Measurements from ENCODE around the gene CAP1. TPM values are rescaled to one million over a fixed set of nuclear protein-coding genes. Genes with fewer than 3 reads are reported as not detected.
A peak's percentile ranks its signal among the peaks of the same experiment; 100 is the strongest.
"Not testable (repeated sequence)": the region's sequence is repeated elsewhere in the genome, so short reads cannot be mapped to it uniquely, and the experiment has no call there.

CAP1 gene, protein sequence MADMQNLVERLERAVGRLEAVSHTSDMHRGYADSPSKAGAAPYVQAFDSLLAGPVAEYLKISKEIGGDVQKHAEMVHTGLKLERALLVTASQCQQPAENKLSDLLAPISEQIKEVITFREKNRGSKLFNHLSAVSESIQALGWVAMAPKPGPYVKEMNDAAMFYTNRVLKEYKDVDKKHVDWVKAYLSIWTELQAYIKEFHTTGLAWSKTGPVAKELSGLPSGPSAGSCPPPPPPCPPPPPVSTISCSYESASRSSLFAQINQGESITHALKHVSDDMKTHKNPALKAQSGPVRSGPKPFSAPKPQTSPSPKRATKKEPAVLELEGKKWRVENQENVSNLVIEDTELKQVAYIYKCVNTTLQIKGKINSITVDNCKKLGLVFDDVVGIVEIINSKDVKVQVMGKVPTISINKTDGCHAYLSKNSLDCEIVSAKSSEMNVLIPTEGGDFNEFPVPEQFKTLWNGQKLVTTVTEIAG
- polyA plus RNA-seq (2013, experiment 1 of 2; ENCODE audit: insufficient read length): 575 TPM
- polyA plus RNA-seq (2013, experiment 2 of 2; ENCODE audit: insufficient read length): 584 TPM

DNA sequence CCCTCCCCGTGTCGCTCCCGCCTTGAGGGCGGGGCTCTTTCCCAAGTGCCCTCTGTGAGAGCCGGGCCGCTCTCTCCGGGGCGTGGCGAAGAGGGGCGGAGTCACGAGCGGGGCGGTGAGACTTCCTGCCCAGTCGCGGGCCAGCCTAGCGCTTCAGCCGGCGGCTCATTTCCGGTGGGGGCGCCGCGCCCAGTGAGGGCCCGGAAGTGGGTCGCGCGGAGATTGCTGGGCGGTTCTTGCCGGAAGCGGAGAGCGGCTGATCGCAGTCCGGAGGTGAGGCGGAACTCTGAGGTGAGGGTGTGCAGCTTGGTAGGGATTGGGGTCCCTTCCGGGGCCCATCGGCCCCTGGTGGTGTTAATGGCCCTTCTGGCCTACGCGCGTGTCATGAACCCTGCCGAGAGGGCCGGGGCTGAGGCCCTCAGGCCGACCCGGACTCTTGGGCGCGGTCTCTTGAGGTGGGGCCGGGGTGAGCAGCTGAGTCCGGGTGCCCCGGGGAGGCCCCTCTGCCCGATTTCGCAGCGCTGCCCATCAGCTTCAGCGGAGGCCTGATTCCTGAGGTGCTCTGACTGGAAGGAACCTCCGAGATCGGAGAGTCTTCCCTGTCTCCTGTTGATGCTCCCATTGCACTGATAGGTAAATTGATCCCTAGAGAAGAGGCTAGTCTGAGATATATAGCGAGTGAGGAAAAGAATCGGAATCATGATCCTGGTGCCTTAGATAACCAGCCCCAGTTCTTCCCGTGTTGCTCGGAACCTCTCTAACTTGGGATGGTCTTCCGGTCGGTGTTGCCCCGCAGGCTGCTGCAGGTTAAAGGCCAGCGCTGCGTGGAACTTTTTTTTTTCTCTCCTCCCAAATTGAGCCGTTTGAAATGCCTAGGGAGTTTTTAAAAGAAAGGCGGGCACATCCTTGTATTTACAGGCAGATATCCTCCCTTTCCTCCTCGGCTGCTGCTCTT is at the start of gene CAP1:
Gene CAP1 (plus strand): TSS at position 219 of the 955 bp plus-strand sequence. CDS start 18,618 bp downstream, outside the sequence.
- DNase-seq: peak; percentile 99

DNA sequence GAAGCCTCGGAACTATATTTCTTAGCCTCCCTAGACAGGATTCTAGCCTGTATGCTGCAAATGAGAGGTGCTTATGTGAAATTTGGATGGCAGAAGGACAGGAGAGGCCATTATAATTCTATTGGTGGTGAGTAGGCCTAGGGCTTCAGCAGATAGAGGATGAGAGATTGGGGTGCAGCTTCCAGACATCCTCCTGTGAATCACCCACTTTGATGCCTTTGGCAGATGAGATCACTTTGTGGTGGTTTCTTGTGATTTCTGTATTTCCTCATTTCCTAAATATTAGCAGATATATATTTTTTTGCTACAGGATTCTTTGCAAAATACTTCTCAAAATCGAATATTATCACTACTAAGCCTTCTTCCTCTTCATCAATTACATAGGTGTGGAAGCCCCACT is 48.3 kb upstream of the CAP1 start:
- DNase-seq: no peak

DNA sequence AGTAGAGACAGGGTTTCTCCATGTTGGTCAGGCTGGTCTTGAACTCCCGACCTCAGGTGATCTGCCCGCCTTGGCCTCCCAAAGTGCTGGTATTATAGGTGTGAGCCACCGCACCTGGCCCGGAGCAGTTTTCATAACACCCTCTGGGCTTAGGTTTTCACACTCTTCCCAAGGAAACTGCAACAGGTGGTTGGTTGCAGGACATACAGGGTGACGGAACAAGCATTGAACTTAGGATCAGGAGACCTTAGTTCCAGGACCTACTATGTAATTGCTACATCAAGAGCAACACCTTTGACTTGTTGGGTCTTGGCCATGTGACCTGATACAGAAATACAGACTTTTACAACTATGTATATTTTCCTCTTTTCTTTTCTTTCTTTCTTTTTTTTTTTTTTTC is 47.6 kb upstream of the CAP1 start:
- DNase-seq: no peak

DNA sequence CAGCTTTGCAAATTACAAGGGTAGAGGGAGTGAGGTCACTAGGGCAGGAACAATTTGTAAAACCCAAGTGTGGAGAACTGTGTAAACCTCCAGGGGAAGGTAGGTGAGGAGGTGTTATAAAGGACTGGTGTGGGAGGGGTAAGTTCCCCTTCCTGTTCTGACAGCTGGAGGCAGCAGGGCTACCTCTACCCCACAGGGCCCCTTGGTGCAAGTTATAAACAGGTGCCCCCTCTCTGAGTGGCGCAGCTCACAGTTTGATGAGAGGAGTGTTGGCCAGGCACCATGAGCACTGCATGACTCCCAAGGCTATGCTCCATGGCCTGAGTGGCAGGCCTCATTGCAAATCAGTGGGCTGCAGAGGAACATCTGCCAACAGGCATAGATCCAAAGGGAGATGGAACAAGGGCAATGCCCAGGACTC is 44.5 kb upstream of the CAP1 start:
- no peak for DNase-seq

DNA sequence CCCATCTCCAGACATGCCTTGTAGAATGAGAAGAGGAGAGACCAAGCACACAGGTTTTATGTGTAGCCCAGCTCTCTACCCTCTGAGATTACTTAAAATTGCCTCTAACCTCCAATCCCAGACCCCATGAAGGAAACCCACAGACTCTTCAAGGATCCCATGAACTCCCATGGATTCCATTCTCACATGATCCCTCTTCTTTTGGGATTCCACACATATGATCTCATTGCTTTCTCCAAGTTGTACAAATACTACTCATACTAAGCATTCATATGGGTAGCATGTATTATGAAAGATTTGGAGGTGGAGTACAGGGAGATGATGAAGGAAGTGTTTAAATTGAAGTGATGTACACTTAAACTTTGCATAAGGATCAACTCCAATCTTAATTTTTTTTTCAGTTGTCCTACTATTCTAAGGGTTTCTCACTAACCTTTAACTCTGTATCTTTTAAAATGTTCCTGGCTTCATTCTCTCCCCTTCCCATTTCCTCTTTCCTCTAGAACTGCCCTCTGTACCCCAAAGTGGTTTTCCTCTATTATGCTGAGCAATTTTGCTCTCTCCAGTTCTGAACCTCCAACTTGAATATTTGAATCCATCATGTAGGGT is 44.0 kb upstream of the CAP1 start:
- DNase-seq: peak; percentile 33

DNA sequence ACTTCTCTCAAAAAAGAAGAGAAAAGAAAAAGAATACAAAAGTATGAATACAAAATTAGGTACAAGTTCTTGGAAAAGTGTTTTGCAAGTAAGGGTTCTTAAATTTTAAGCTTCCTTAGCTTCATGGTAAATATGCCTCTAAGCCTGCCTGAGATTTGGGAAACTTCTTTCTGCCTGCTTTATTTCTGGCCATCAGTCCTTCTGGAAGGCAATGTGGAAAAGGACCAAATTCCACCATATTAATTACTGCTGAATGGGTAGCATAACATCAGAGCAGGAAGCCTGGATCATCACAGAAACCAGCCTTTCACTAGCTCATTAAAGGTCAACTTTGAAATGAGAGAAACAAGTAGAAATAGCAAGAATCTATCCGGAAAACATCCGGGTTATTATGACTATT is 39.1 kb upstream of the CAP1 start:
- no peak for DNase-seq

DNA sequence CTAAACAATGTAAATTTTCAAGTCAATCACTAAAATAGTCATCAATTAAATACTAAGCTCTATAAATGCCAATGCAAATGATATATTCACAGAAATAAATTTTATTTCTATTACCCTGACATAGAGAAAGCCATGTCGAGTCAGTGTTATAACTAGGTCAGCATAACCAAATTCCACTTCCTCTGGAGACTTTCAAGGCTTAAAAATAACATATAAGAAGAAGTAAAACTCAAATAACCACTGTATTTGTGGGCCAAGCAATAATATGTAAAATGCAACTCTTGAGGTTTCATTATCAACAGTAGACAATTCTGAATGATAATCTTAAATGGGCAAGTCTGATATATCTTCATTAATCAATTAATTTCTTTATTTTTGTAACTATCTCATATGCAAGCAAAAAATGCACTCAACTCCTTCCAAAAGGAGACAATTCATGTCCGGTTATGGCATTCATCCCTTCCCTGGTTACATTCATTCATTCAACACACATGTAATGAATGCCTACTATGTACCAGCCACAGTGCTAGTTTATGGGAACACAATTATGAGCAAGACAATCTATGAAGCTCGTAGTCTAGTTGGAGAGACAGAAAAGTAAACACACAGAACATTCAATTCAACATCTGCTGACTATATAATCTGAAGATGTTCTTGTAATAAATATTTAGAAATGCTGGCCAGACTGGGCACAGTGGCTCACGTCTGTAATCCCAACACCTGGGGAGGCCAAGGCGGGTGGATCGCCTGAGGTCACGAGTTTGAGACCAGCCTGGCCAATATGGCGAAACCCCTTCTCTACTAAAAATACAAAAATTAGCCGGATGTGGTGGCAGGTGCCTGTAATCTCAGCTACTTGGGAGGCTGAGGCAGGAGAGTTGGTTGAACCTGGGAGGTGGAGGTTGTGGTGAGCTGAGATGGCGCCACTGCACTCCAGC is 37.1 kb upstream of the CAP1 start:
- DNase-seq: no peak

DNA sequence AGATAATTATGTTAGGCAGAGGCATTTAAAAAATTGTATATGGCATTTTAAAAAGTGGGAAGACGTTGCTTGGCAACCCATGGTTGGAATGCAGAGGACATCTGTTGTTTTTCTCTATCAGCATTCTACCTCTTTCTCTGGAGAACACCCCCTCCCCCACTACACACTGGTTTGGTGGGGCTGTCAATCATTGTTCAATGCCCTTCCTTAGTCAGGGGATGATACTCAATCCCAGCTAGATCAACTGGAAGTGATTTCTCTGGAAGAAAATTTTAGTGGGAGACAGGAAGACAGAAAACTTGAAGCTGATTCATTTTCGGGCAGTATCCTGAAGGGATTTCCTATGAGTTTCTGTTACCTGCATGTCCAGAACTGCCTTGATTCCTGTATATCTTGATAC is 35.7 kb upstream of the CAP1 start:
- no peak for DNase-seq

DNA sequence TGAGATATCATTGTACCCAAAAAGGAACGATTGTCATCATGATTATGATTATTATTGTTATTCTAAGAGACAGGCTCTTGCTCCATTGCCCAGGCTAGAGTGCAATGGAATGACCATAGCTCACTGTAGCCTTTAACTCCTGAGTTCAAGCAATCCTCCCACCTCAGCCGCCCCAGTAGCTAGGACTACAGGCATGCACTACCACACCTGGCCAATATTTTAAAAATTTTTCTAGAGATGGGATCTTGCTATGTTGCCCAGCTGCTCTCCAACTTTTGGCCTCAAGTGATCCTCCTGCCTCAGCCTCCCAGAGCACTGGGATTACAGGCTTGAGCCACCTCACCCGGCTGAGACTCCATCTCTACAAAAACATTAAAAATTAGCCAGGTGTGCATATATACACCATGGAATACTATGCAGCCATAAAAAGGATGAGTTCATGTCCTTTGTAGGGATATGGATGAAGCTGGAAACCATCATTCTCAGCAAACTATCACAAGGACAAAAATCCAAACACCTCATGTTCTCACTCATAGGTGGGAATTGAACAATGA is 33.0 kb upstream of the CAP1 start:
- DNase-seq: not testable (repeated sequence)

DNA sequence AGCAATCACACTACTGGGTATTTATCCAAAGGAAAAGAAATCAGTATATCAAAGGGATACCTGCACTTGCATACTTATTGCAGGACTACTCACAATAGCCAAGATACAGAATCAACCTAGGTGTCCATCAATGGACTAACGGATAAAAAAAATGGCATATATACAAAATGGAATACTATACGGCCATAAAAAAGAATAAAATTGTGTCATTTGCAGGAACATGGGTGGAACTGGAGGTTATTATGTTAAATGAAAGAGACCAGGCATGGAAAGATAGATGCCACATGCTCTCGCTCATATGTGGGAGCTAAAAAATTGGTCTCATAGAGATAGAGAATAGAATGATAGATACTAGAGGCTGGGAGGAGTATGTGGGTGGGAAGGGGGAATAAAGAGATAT is 29.3 kb upstream of the CAP1 start:
- no peak for DNase-seq

DNA sequence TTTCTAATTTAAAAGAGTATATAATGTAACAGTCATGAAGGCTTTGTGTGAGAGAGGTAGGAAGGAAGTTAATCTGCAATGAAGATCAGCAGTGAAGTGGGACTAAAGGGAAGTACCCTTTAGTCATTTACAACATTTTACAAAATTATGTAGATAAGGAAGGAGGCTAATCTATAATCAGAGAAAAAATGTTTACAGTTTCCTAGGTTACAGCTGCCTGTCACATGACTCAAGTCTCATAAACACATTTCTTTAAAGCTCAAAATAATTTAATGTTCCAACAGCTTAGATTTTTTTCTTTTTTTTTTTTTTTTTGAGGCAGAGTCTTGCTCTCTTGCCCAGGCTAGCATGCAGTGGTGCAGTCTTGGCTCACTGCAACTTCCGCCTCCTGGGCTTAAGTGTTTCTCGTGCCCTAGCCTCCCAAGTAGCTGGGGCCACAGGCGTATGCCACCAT is 26.2 kb upstream of the CAP1 start:
- no peak for DNase-seq

DNA sequence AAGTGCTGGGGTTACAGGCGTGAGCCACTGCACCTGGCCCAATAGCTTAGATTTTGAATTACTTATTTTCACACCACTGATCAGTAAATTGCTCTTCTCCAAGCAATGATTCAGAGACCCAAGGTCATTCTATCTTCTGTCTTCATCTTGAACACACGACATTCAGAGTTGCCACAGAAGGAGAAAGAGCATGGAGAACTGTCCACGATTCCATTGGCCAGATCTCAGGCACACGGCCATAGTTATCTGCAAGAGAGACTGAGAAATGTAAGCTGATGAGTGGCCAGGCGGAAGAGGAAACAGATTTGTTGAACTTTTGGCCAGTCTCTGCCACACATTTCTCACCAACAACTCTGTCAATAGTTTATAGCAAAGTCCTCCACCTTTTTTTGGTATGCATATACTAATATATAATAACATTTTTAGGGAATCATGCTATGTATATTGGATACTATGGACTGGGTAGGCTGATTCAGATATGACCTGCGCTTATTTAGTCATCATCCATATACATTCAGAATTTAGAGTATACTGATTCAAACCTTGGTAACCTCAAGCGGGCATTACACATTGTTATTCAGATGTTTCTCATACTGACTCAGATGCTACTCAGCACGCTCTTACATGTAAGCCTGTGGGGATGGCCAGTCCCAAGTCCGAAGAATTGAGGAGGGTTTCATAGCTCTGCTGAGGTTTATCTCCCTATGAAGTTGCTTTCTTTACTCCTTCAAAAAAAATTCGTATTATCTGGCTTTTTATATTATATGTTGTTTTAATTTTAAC is 25.5 kb upstream of the CAP1 start:
- DNase-seq: peak; percentile 87

DNA sequence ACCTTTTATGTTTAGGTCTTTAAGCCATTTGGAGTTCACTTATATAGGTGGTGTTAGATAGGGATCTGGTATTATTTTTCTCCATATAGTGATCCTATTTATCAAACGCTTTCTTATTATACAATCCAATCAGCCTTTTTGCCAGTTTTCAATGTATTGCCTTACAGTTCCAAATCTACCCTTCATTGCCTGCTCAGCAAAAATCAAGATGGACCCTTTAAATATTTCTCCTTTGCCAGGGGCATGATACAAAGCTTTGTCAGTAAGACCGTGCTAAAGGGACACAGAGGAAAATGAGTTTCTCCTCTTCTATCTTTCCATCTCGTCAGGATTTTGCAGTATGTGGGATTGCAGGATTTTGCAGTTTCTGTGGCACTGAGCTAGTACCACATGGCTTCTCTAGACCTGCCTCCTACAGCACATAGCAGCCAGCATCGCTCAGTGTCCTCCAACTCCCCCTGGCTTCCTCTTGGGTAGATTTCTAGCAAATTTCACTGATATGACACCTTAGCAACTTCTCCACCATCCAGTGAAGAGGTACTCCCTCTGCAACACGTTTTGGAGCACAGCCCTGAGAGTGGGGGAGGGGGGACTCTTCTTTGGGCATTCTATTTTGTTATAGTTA is 22.5 kb upstream of the CAP1 start:
- no peak for DNase-seq

DNA sequence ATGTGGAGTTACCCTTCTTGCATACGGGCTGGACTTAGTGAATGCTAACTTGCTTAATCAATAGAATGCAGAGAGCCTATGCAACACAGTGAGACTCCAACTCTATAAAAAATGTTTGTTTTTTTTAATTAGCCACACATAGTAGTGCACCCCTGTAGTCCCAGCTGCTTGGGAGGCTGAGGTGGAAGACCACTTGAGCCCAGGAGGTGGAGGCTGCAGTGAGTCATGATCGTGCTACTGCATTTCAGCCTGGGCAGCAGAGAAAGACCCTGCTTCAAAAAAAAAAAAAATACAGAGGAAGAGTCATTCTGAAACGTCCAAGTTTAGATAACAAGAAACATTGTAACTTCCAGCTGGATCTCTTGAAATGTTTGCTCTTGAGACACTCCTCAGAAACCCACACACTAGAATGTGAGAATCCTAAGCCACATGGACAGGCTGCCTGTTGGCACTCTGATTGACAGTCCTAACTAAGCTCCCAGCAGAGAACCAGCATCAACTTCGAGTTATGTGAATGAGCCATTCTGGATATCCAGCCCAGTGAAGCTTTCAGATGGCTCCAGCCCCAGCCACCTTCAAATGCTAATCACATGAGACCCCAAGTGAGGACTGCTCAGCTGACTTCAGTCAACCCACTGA is 20.0 kb upstream of the CAP1 start:
- no peak for DNase-seq

DNA sequence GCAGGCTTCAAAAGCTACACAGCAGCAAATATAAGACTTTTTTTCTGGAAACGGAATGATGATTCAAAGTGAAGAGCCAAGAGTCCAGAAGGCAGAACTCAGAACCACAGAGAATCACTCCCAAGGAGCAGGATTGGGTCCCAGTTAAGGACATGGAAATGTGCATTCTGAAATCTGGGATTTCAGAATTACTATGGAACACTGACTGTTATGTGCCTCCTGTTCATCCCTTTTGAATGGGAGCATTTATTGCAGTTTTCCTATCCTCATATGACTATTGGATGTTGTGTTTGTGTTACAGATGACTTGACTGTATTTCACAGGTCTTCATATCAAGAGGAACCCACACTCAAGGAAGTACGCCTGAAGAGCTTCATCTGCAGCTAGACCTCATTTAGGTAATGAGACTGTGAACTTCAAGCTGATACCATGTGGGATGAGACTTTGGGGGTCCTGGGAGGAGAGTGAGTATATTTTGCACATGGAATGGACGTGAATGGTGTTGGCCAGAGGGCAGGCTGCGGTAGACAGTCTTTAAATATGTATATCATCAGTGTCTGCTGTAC is 17.1 kb upstream of the CAP1 start:
- no peak for DNase-seq

DNA sequence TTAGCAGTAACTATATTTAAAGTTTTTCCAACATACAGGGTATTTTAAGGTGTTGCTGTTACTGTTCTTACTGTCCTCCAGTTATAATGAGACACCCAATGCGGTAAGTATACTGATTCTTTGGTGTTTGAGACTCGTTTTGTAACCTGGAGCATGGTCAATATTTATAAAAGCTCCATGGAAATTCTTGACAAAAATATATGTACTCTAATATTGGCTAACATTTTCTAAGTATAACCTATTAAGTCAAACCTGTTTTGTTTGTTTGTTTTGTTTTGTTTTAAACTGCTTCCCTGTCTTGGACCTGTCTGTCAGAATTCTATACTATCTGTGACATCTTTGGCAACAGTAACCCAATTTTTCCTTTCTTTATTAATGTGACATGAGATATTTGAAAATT is 15.9 kb upstream of the CAP1 start:
- no peak for DNase-seq

DNA sequence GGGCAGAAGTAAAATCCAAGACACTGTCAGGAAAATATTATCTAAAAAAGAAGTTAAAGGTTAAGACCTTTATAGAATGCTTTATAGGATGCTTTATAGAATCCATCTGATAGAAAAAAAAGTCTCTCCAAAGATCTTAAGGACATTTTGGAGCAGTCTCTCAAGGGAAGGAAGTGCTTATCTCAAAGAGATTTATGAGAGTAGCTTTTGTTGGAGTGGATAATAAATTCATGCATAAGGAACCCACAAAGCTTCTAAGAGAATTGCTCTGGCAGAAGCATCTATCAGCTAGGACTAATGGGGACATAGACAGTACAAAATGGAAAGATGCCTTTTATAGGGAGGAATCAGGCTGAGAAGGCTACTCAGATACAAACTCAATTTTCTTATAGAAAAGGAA is 12.9 kb upstream of the CAP1 start:
- no peak for DNase-seq

DNA sequence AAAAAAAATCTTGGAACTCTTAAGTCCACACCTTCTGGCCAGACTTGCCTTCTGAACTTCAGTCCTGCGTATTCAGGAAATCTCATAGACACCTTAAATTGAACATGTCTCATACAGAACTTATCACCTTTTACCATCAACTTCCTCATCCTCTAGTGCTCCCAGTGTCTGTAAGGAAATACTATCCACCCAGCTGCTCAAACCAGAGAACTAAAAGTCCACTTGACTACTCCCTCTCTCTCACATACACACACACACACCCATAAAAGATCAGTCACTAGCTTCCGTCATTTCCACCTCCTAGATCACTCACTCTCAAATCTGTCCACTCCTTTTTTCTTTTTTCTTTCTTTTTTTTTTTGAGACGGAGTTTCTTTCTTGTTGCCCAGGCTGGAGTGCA is 10.9 kb upstream of the CAP1 start:
- no peak for DNase-seq

DNA sequence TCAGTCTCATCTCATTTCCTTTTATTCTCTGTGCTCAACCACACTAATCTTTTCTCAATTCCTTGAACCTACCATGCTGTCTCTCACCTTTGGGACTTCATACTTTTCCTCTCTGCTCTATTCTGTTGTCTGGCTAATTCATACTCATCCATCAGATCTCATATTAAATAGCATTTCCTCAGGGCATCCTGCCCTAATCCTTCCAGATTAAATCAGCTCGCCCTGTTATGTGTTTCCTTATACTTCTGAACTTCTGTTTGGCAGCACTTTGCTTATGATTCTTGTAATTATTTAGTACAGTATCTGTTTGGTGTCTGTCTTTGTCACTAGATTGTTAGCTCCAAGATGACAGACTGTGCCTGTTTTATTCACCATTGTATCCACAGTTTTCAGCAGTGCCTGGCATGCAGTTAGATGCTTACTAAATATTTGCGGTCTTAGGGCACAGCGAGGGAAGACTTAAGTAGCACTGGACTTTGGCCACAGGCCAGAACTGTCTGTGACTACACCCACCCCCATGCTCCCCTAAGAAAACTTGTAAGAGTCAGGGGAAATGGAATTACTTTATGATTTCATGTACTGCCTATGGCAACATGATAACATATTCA is 9.9 kb upstream of the CAP1 start:
- DNase-seq: peak; percentile 63

Data from fibroblast of skin of scalp (primary cell).